WTC11 (cell line): ENCODE measurements around the gene ARHGAP10. TPM values are rescaled to one million over a fixed set of nuclear protein-coding genes. Genes with fewer than 3 reads are reported as not detected.

ENCODE experiments used
- ATAC-seq: fragments of 200-7000 bp; cut with Tn5 transposase; 2 replicates; pipeline ENCODE4 v1.10.0; 2021; ENCODE audit warnings: mild to moderate bottlenecking, moderate library complexity
- CTCF ChIA-PET: fragments of 300-600 bp; sonication (Branson Sonifier 250); formaldehyde crosslinking; loops from one replicate; lab custom pipeline; 2021; ENCODE audit warnings: antibody characterized with exemption; lab: Charles Lee
- POLR2A ChIA-PET: fragments of 350-600 bp; sonication (Branson Sonifier 250); formaldehyde crosslinking; loops from one replicate; lab custom pipeline; 2021; ENCODE audit warnings: antibody characterized with exemption; lab: Charles Lee
- DNase-seq: peaks from one replicate; pipeline ENCODE4 v3.0.0; 2021; ENCODE audit warnings: low spot score
- H3K27ac Mint-ChIP-seq: 2 replicates; pipeline ENCODE4 v1.8.0; 2021; ENCODE audit warnings: mixed read lengths
- H3K27me3 Mint-ChIP-seq: 2 replicates; pipeline ENCODE4 v1.8.0; 2021; ENCODE audit warnings: low read depth, mild to moderate bottlenecking, moderate library complexity, mixed read lengths
- H3K36me3 Mint-ChIP-seq: 2 replicates; pipeline ENCODE4 v1.8.0; 2021; ENCODE audit warnings: mixed read lengths
- H3K4me1 Mint-ChIP-seq: 2 replicates; pipeline ENCODE4 v1.8.0; 2022; ENCODE audit warnings: mixed read lengths
- H3K4me3 Mint-ChIP-seq: 2 replicates; pipeline ENCODE4 v1.8.0; 2021; ENCODE audit warnings: mild to moderate bottlenecking, moderate library complexity, mixed read lengths
- H3K9me3 Mint-ChIP-seq: 2 replicates; pipeline ENCODE4 v1.8.0; 2021; ENCODE audit warnings: mixed read lengths
- AR ChIP-seq: fragments of 250-450 bp; sonication (Bioruptor Pico); IDR thresholded peaks from 2 replicates; pipeline ENCODE4 v1.9.0; 2021; ENCODE audit warnings: mild to moderate bottlenecking
- ETV6 ChIP-seq: sonication (generic); formaldehyde crosslinking; IDR thresholded peaks from 2 replicates; pipeline ENCODE4 v1.8.1; 2022; ENCODE audit warnings: mild to moderate bottlenecking, missing genetic modification reagents
- GABPB1 ChIP-seq: sonication (generic); formaldehyde crosslinking; IDR thresholded peaks from 2 replicates; pipeline ENCODE4 v1.8.1; 2023; ENCODE audit warnings: mild to moderate bottlenecking, missing genetic modification reagents
- GTF2I ChIP-seq: fragments of 250-450 bp; sonication (Bioruptor Pico); conservative IDR thresholded peaks from 2 replicates; pipeline ENCODE4 v1.4.0; 2021; ENCODE audit warnings: mild to moderate bottlenecking
- HMGXB4 ChIP-seq: sonication (generic); formaldehyde crosslinking; IDR thresholded peaks from 2 replicates; pipeline ENCODE4 v1.8.1; 2023; ENCODE audit warnings: mild to moderate bottlenecking, moderate library complexity, missing genetic modification reagents
- IRF2 ChIP-seq: sonication (generic); formaldehyde crosslinking; IDR thresholded peaks from 2 replicates; pipeline ENCODE4 v1.8.0; 2022; ENCODE audit warnings: low read depth, missing genetic modification reagents, borderline replicate concordance
- MAX ChIP-seq: sonication (generic); formaldehyde crosslinking; IDR thresholded peaks from 2 replicates; pipeline ENCODE4 v1.8.0; 2022; ENCODE audit warnings: mild to moderate bottlenecking, missing genetic modification reagents
- NFYB ChIP-seq: sonication (generic); formaldehyde crosslinking; conservative IDR thresholded peaks from 2 replicates; pipeline ENCODE4 v1.8.0; 2022; ENCODE audit warnings: low read depth, missing genetic modification reagents
- NR1H2 ChIP-seq: sonication (generic); formaldehyde crosslinking; IDR thresholded peaks from 2 replicates; pipeline ENCODE4 v1.9.0; 2021; ENCODE audit warnings: mild to moderate bottlenecking, moderate library complexity, missing genetic modification reagents
- NR2C2 ChIP-seq: sonication (generic); formaldehyde crosslinking; IDR thresholded peaks from 2 replicates; pipeline ENCODE4 v1.8.0; 2022; ENCODE audit warnings: mild to moderate bottlenecking, missing genetic modification reagents
- PRDM15 ChIP-seq: sonication (generic); formaldehyde crosslinking; IDR thresholded peaks from 2 replicates; pipeline ENCODE4 v1.8.0; 2022; ENCODE audit warnings: missing genetic modification reagents
- PRRX2 ChIP-seq: fragments of 250-450 bp; sonication (Bioruptor Pico); IDR thresholded peaks from 2 replicates; pipeline ENCODE4 v1.8.0; 2021; ENCODE audit warnings: mild to moderate bottlenecking
- RORB ChIP-seq: fragments of 250-450 bp; sonication (Bioruptor Pico); IDR thresholded peaks from 2 replicates; pipeline ENCODE4 v1.9.0; 2021; ENCODE audit warnings: mild to moderate bottlenecking
- SMAD4 ChIP-seq: sonication (generic); formaldehyde crosslinking; IDR thresholded peaks from 2 replicates; pipeline ENCODE4 v1.8.0; 2022; ENCODE audit warnings: mild to moderate bottlenecking, missing genetic modification reagents
- TCF7 ChIP-seq: sonication (generic); formaldehyde crosslinking; IDR thresholded peaks from 2 replicates; pipeline ENCODE4 v1.8.0; 2022; ENCODE audit warnings: mild to moderate bottlenecking, low read depth, missing genetic modification reagents, moderate library complexity
- USF1 ChIP-seq: sonication (generic); formaldehyde crosslinking; IDR thresholded peaks from 2 replicates; pipeline ENCODE4 v1.8.0; 2022; ENCODE audit warnings: mild to moderate bottlenecking, missing genetic modification reagents
- ZNF263 ChIP-seq: sonication (generic); formaldehyde crosslinking; IDR thresholded peaks from 2 replicates; pipeline ENCODE4 v1.8.1; 2022; ENCODE audit warnings: low read depth, mild to moderate bottlenecking, moderate library complexity, missing genetic modification reagents
- ZNF532 ChIP-seq: fragments of 250-450 bp; sonication (Bioruptor Pico); IDR thresholded peaks from 2 replicates; pipeline ENCODE4 v1.9.0; 2021; ENCODE audit warnings: mild to moderate bottlenecking, borderline replicate concordance
- total RNA-seq: library from RNA; stranded (reverse); gene quantifications from 3 replicates; pipeline ENCODE4 v1.2.3, GENCODE V29; 2021

Gene ARHGAP10
- total RNA-seq, 1 experiment from 2014 or later, result 9.6 TPM

GRCh38 chr4:148110169-148110568 is 378.3 kb downstream of the ARHGAP10 start:
- Mint-ChIP-seq H3K4me1 (peaks cover 32% of the 10 kb centered on the region), H3K9me3 (peaks cover 22% of the 10 kb centered on the region), H3K27me3 (peaks cover 11% of the 10 kb centered on the region), H3K36me3 (peaks cover 7% of the 10 kb centered on the region), H3K4me3 (no peak overlapping the region), H3K27ac (no peak overlapping the region)
- DNase-seq (no peak), ATAC-seq (no peak)
- no peak for TF ChIP-seq GABPB1
- TF ChIP-seq HMGXB4 (CRISPR knock-in tag), result no peak
- CTCF ChIA-PET, result no interaction called here
- POLR2A ChIA-PET, result no interaction called here

GRCh38 chr4:148112231-148112982 is 380.5 kb downstream of the ARHGAP10 start:
- ATAC-seq, result no peak
- Mint-ChIP-seq H3K4me3 (no peak overlapping the region), H3K9me3 (peaks cover 2% of the 10 kb centered on the region; the same call in 1 of the 2 replicates), H3K36me3 (no peaks in the 10 kb centered on the region), H3K27me3 (peaks cover 11% of the 10 kb centered on the region), H3K4me1 (peaks cover 46% of the 10 kb centered on the region), H3K27ac (no peak overlapping the region)
- ChIA-PET CTCF (no interaction called here), POLR2A (no interaction called here)
- no peak for DNase-seq
- TF ChIP-seq TCF7 (CRISPR knock-in tag) (no peak), PRRX2 (no peak), ZNF263 (CRISPR knock-in tag) (no peak), AR (CRISPR knock-in tag) (no peak), ETV6 (CRISPR knock-in tag) (no peak), NFYB (no peak), ZNF532 (CRISPR knock-in tag) (no peak), RORB (CRISPR knock-in tag) (no peak), SMAD4 (CRISPR knock-in tag) (no peak), NR1H2 (CRISPR knock-in tag) (no peak), IRF2 (CRISPR knock-in tag) (no peak), USF1 (CRISPR knock-in tag) (no peak), PRDM15 (CRISPR knock-in tag) (no peak), MAX (no peak), NR2C2 (CRISPR knock-in tag) (no peak), GTF2I (CRISPR knock-in tag) (no peak)
